Measurements from ENCODE around the gene C5AR1. TPM values are rescaled to one million over a fixed set of nuclear protein-coding genes. Genes with fewer than 3 reads are reported as not detected.
A peak's percentile ranks its signal among the peaks of the same experiment; 100 is the strongest.

The C5AR1 gene
- total and polyA plus RNA-seq, 9 of the 15 experiments (the other 6 are each of a cell fraction or from before 2014, with no cell fraction given): 0.06 to 1.6 (median 0.28) TPM; not detected in 3

GRCh38 chr19:47330466-47330869 lies 20.8 kb downstream of the C5AR1 start:
- FAIRE-seq: no peak
- Histone ChIP-seq H3K9me1 (ENCODE audit: control insufficient read depth, insufficient read depth, low read length) (no peaks in the 10 kb centered on the region), H3K27ac (ENCODE audit: extremely low read depth, low read depth, low read length) (peak overlapping the region; percentile 63; the same call in 2 of the 3 replicates), H3K9ac (ENCODE audit: insufficient read depth in 1 of 2, low read depth in 2 of 2, low read length in 2 of 2) (peak overlapping the region; percentile 51 to 87; a peak in 3 of 4 replicates), H3K27me3 (ENCODE audit: control insufficient read depth in 2 of 2, insufficient read depth in 2 of 2, low read length in 2 of 2) (no peaks in the 10 kb centered on the region), H3K4me3 (no peak overlapping the region), H3K4me2 (ENCODE audit: insufficient read depth, low read length) (peak overlapping the region; percentile 43; the same call in 1 of the 2 replicates), H2AFZ (ENCODE audit: low read depth, low read length) (peak overlapping the region; percentile 93), H3K4me1 (replicated peaks in 1 of 2; ENCODE audit: control insufficient read depth in 2 of 2, insufficient read depth in 2 of 2, low read length in 2 of 2) (peaks cover 30 to 35% of the 10 kb centered on the region in 2 experiments; a peak in 4 of 5 replicates), H3K9me3 (replicated peaks; ENCODE audit: control insufficient read depth, insufficient read depth, low read depth, low read length) (no peaks in the 10 kb centered on the region), H4K20me1 (replicated peaks; ENCODE audit: control insufficient read depth, insufficient read depth, low read length) (no peaks in the 10 kb centered on the region), H3K36me3 (ENCODE audit: control insufficient read depth, insufficient read depth, low read length) (no peaks in the 10 kb centered on the region), H3K79me2 (ENCODE audit: control insufficient read depth, insufficient read depth, low read length) (no peaks in the 10 kb centered on the region)
- intact Hi-C loops (cut with micrococcal nuclease) (no loop called here), in situ Hi-C loops (cut with MboI) (no loop called here)
- no peak for DNase-seq (ENCODE audit: extremely low read depth in 1 of 4, low spot score in 3 of 4)
- ChIA-PET POLR2A (interaction anchor here (1.0 to 1.4 kb wide), 3 partner anchors 13 to 15 kb away, joined by 3 to 5 read pairs (median 3); no protein-coding TSS in a partner anchor), CTCF (ENCODE audit: low intra/inter-chr PET ratio) (no interaction called here)
- WGBS (ENCODE audit: insufficient coverage, low coverage, missing lambda C conversion rate): 57% methylated on average over 9 of the region's 9 CpGs
- peak; percentile 85 for TF ChIP-seq SPI1 (IDR thresholded peaks at IDR 0.05; ENCODE audit: borderline replicate concordance, low read depth, low read length)
- TF ChIP-seq NRF1 (conservative IDR thresholded peaks at IDR 0.05 in 1 of 2, IDR thresholded peaks at IDR 0.05 in 1 of 2): 0 out of 4 replicates have a peak, but pooled peaks of 1 of the 2 experiments have one; percentile 2
- no peak for TF ChIP-seq PURB (CRISPR knock-in tag; IDR thresholded peaks at IDR 0.05; ENCODE audit: low read depth)
- no peak; the same call in 2 of the 3 replicates for ATAC-seq
- BruUV-seq (replicated peaks): no TSS peak

- FAIRE-seq: no peak
- in situ Hi-C loops (cut with MboI): no loop called here
- no peaks in the 10 kb centered on the region for H3K9me1 ChIP-seq (ENCODE audit: control insufficient read depth, insufficient read depth, low read length)
- H2AFZ ChIP-seq (ENCODE audit: low read depth, low read length): peak overlapping the region; percentile 11; the same call in 1 of the 2 replicates
- H3K4me3 ChIP-seq: no peak overlapping the region
- no TSS peak for BruUV-seq (replicated peaks)
- H3K9ac ChIP-seq (ENCODE audit: insufficient read depth in 1 of 2, low read depth in 2 of 2, low read length in 2 of 2): peak overlapping the region in 1 of 2 experiments; percentile 70; a peak in 2 of 4 replicates
- H3K4me1 ChIP-seq (replicated peaks in 1 of 2; ENCODE audit: control insufficient read depth in 2 of 2, insufficient read depth in 2 of 2, low read length in 2 of 2): peaks cover 36 to 41% of the 10 kb centered on the region in 2 experiments
- H3K4me2 ChIP-seq (ENCODE audit: insufficient read depth, low read length): no peak overlapping the region
- POLR2A ChIA-PET: interaction anchor here (1.0 to 1.4 kb wide), 2 partner anchors 14 to 16 kb away, joined by 3 read pairs; no protein-coding TSS in a partner anchor
- CTCF ChIA-PET (ENCODE audit: low intra/inter-chr PET ratio): no interaction called here
- no peak overlapping the region for H3K27ac ChIP-seq (ENCODE audit: extremely low read depth, low read depth, low read length)
- H3K27me3 ChIP-seq (ENCODE audit: control insufficient read depth in 2 of 2, insufficient read depth in 2 of 2, low read length in 2 of 2): no peaks in the 10 kb centered on the region
- no peaks in the 10 kb centered on the region for H3K9me3 ChIP-seq (replicated peaks; ENCODE audit: control insufficient read depth, insufficient read depth, low read depth, low read length)
- H4K20me1 ChIP-seq (replicated peaks; ENCODE audit: control insufficient read depth, insufficient read depth, low read length): no peaks in the 10 kb centered on the region
- no peak for DNase-seq (ENCODE audit: extremely low read depth in 1 of 4, low spot score in 3 of 4)
- ATAC-seq: no peak
- 80% methylated on average over 6 of the region's 6 CpGs for WGBS (ENCODE audit: insufficient coverage, low coverage, missing lambda C conversion rate)
- no peaks in the 10 kb centered on the region for H3K36me3 ChIP-seq (ENCODE audit: control insufficient read depth, insufficient read depth, low read length)
- intact Hi-C loops (cut with micrococcal nuclease): no loop called here
- no peaks in the 10 kb centered on the region for H3K79me2 ChIP-seq (ENCODE audit: control insufficient read depth, insufficient read depth, low read length)
- 0 out of 2 replicates have a peak, but pooled peaks have one; percentile 16 for TF ChIP-seq ZNF121 (CRISPR knock-in tag; conservative IDR thresholded peaks at IDR 0.05)
- TF ChIP-seq CBX1 (IDR thresholded peaks at IDR 0.05; ENCODE audit: low read depth): 0 out of 2 replicates have a peak, but pooled peaks have one; percentile 62
- no peak for TF ChIP-seq SMAD3 (CRISPR knock-in tag; conservative IDR thresholded peaks at IDR 0.05)
- TF ChIP-seq SMARCA5 (IDR thresholded peaks at IDR 0.05): peak; percentile 68
- TF ChIP-seq BCOR (IDR thresholded peaks at IDR 0.05): peak; percentile 94
- TF ChIP-seq TFE3 (CRISPR knock-in tag; IDR thresholded peaks at IDR 0.05): no peak
- TF ChIP-seq FOXM1 (IDR thresholded peaks at IDR 0.05; ENCODE audit: low read depth): no peak
- TF ChIP-seq FOXM1 (CRISPR knock-in tag; IDR thresholded peaks at IDR 0.05; ENCODE audit: low read depth): no peak
- 0 out of 4 replicates have a peak, but pooled peaks of 1 of the 2 experiments have one; percentile 13 for TF ChIP-seq HDAC1 (IDR thresholded peaks at IDR 0.05)
- no peak for TF ChIP-seq NFATC3 (IDR thresholded peaks at IDR 0.05)
- TF ChIP-seq KDM1A (IDR thresholded peaks at IDR 0.05): peak; percentile 61 to 80
- TF ChIP-seq RBM25 (IDR thresholded peaks at IDR 0.05; ENCODE audit: low read depth, low read length, severe bottlenecking): peak; percentile 86
Measured at GRCh38 chr19:47331490-47331889, 21.8 kb downstream of the C5AR1 start.

Data from K562 (cell line).